ENCODE data around the gene CST7. TPM values are rescaled to one million over a fixed set of nuclear protein-coding genes. Genes with fewer than 3 reads are reported as not detected.

The CST7 gene
- 1 to 10 TPM in 2 of 3 donors, under 1 TPM in 1; 0.33 to 2.5 (median 1.8) TPM for total RNA-seq

- Histone ChIP-seq H3K9me3 (peaks cover 6 to 7% of the 10 kb centered on the region in 2 donors), H3K27ac (peak within 1 kb of the TSS in 1 of 2 donors; percentile 19), H3K36me3 (no peaks in the 10 kb centered on the region), H3K27me3 (peaks cover 0 to 3% of the 10 kb centered on the region in 2 donors), H3K4me3 (peak within 1 kb of the TSS; percentile 8 to 26 (median 9)), H3K4me1 (no peaks in the 10 kb centered on the region)
- intact Hi-C loops (cut with DNase I; ENCODE audit: low total_unique reads) = no loop called here
- TF ChIP-seq POLR2AphosphoS5 (IDR thresholded peaks at IDR 0.05) (no peak), POLR2A (IDR thresholded peaks at IDR 0.05) (no peak)
- TF ChIP-seq, protein P1, sequence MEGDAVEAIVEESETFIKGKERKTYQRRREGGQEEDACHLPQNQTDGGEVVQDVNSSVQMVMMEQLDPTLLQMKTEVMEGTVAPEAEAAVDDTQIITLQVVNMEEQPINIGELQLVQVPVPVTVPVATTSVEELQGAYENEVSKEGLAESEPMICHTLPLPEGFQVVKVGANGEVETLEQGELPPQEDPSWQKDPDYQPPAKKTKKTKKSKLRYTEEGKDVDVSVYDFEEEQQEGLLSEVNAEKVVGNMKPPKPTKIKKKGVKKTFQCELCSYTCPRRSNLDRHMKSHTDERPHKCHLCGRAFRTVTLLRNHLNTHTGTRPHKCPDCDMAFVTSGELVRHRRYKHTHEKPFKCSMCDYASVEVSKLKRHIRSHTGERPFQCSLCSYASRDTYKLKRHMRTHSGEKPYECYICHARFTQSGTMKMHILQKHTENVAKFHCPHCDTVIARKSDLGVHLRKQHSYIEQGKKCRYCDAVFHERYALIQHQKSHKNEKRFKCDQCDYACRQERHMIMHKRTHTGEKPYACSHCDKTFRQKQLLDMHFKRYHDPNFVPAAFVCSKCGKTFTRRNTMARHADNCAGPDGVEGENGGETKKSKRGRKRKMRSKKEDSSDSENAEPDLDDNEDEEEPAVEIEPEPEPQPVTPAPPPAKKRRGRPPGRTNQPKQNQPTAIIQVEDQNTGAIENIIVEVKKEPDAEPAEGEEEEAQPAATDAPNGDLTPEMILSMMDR (IDR thresholded peaks at IDR 0.05) = no peak
- DNase-seq (ENCODE audit: low spot score in 2 of 2) = no peak
These were observed at the start of gene CST7 for GRCh38 chr20:24948939-24949679. TSS of gene CST7 (plus strand) at chr20:24949269. CDS start at chr20:24949506, 237 bp downstream.

- intact Hi-C loops (cut with DNase I; ENCODE audit: low total_unique reads) = no loop called here
- TF ChIP-seq POLR2A (IDR thresholded peaks at IDR 0.05) = no peak
- no peak for TF ChIP-seq POLR2AphosphoS5 (IDR thresholded peaks at IDR 0.05)
- DNase-seq (ENCODE audit: low spot score in 2 of 2) = no peak
- Histone ChIP-seq H3K36me3 (no peaks in the 10 kb centered on the region), H3K4me3 (no peak overlapping the region), H3K27ac (no peak overlapping the region), H3K9me3 (peaks cover 14 to 30% of the 10 kb centered on the region in 2 donors), H3K27me3 (no peaks in the 10 kb centered on the region), H3K4me1 (no peaks in the 10 kb centered on the region)
These were observed 42.3 kb upstream of the CST7 start for GRCh38 chr20:24906806-24907205.

GRCh38 chr20:24908642-24909041 lies 40.4 kb upstream of the CST7 start:
- Histone ChIP-seq H3K9me3 (peaks cover 14 to 30% of the 10 kb centered on the region in 2 donors), H3K27me3 (no peaks in the 10 kb centered on the region), H3K4me3 (no peak overlapping the region), H3K36me3 (no peaks in the 10 kb centered on the region), H3K27ac (no peak overlapping the region), H3K4me1 (no peaks in the 10 kb centered on the region)
- TF ChIP-seq POLR2AphosphoS5 (IDR thresholded peaks at IDR 0.05) = no peak
- TF ChIP-seq, protein P1 (IDR thresholded peaks at IDR 0.05) = no peak
- TF ChIP-seq POLR2A (IDR thresholded peaks at IDR 0.05) = no peak
- no peak for DNase-seq (ENCODE audit: low spot score in 2 of 2)
- intact Hi-C loops (cut with DNase I; ENCODE audit: low total_unique reads) = no loop called here

GRCh38 chr20:24909086-24909780 lies 39.8 kb upstream of the CST7 start:
- no peak overlapping the region for H3K4me3 ChIP-seq
- no peaks in the 10 kb centered on the region for H3K36me3 ChIP-seq
- no peaks in the 10 kb centered on the region for H3K27me3 ChIP-seq
- H3K9me3 ChIP-seq = peaks cover 14 to 30% of the 10 kb centered on the region in 2 donors
- intact Hi-C loops (cut with DNase I; ENCODE audit: low total_unique reads) = no loop called here
- no peaks in the 10 kb centered on the region for H3K4me1 ChIP-seq
- DNase-seq (ENCODE audit: low spot score in 2 of 2) = no peak
- TF ChIP-seq POLR2A (IDR thresholded peaks at IDR 0.05) (no peak), POLR2AphosphoS5 (IDR thresholded peaks at IDR 0.05) (no peak)
- TF ChIP-seq, protein P1 (IDR thresholded peaks at IDR 0.05) = no peak
- H3K27ac ChIP-seq = no peak overlapping the region

DNA sequence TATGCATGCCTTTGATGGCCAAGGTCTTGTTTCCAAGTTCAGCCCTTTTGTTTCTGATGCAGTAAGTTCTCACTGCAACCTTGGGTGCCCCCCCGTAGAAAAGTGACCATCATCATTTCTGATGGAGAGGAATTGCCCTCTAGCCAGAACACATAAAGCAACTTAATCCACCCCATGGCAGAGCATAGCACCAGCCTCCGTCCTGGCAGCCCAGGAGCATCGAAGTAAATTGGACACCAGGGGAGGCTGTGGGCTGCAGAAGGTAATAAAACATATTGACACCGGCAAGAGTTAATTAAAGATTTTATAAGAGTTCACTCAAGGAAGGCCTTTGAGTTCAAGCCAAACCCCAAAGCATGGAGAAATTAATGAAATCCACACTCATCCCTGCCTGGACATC lies 39.2 kb upstream of the CST7 start:
- peaks cover 14 to 30% of the 10 kb centered on the region in 2 donors for H3K9me3 ChIP-seq
- no peaks in the 10 kb centered on the region for H3K4me1 ChIP-seq
- no peak for DNase-seq (ENCODE audit: low spot score in 2 of 2)
- H3K4me3 ChIP-seq = no peak overlapping the region
- TF ChIP-seq POLR2AphosphoS5 (IDR thresholded peaks at IDR 0.05) (no peak), POLR2A (IDR thresholded peaks at IDR 0.05) (no peak)
- TF ChIP-seq, protein P1 (IDR thresholded peaks at IDR 0.05) = no peak
- no peaks in the 10 kb centered on the region for H3K36me3 ChIP-seq
- H3K27me3 ChIP-seq = no peaks in the 10 kb centered on the region
- intact Hi-C loops (cut with DNase I; ENCODE audit: low total_unique reads) = no loop called here
- no peak overlapping the region for H3K27ac ChIP-seq

Measured in breast epithelium (tissue), 4 donors.